ENCODE results near the gene CAND1.
"Not testable (repeated sequence)": the region's sequence is repeated elsewhere in the genome, so short reads cannot be mapped to it uniquely, and the experiment has no call there.

The CAND1 gene

GRCh38 chr12:67339530-67339929 is 70.4 kb downstream of the CAND1 start:
- in situ Hi-C loops (cut with MboI; ENCODE audit: low pct_unique_long_range_greater_than_20kb, low sequenced_read_pairs, unreplicated experiment): no loop called here
- no peak for DNase-seq (ENCODE audit: low spot score)
- no peak for TF ChIP-seq CTCF (IDR thresholded peaks at IDR 0.05; ENCODE audit: extremely low read depth, insufficient read depth, missing control alignments)

- in situ Hi-C loops (cut with MboI; ENCODE audit: low pct_unique_long_range_greater_than_20kb, low sequenced_read_pairs, unreplicated experiment); DNase-seq (ENCODE audit: low spot score): not testable (repeated sequence)
These were observed 71.9 kb downstream of the CAND1 start for GRCh38 chr12:67341086-67341485.

- no peak for DNase-seq (ENCODE audit: low spot score)
- in situ Hi-C loops (cut with MboI; ENCODE audit: low pct_unique_long_range_greater_than_20kb, low sequenced_read_pairs, unreplicated experiment): no loop called here
- no peak for TF ChIP-seq CTCF (IDR thresholded peaks at IDR 0.05; ENCODE audit: extremely low read depth, insufficient read depth, missing control alignments)
These were observed 76.0 kb downstream of the CAND1 start for GRCh38 chr12:67344979-67345710.

- no peak for TF ChIP-seq CTCF (IDR thresholded peaks at IDR 0.05; ENCODE audit: extremely low read depth, insufficient read depth, missing control alignments)
- in situ Hi-C loops (cut with MboI; ENCODE audit: low pct_unique_long_range_greater_than_20kb, low sequenced_read_pairs, unreplicated experiment): no loop called here
- no peak for DNase-seq (ENCODE audit: low spot score)
These were observed 79.5 kb downstream of the CAND1 start for GRCh38 chr12:67348683-67349082.

- in situ Hi-C loops (cut with MboI; ENCODE audit: low pct_unique_long_range_greater_than_20kb, low sequenced_read_pairs, unreplicated experiment): loop anchor here (10.0 kb wide), 1 partner anchor 592 kb away; no protein-coding TSS in a partner anchor
- TF ChIP-seq CTCF (IDR thresholded peaks at IDR 0.05; ENCODE audit: extremely low read depth, insufficient read depth, missing control alignments): no peak
- DNase-seq (ENCODE audit: low spot score): no peak
These were observed 83.5 kb downstream of the CAND1 start for GRCh38 chr12:67352682-67353081.

GRCh38 chr12:67354322-67354721 is 85.2 kb downstream of the CAND1 start:
- in situ Hi-C loops (cut with MboI; ENCODE audit: low pct_unique_long_range_greater_than_20kb, low sequenced_read_pairs, unreplicated experiment): loop anchor here (10.0 kb wide), 1 partner anchor 590 kb away; no protein-coding TSS in a partner anchor
- no peak for DNase-seq (ENCODE audit: low spot score)

More at GRCh38 chr12:67354322-67354721, 85.2 kb downstream of the CAND1 start:
- no peak for TF ChIP-seq CTCF (IDR thresholded peaks at IDR 0.05; ENCODE audit: extremely low read depth, insufficient read depth, missing control alignments)
